ENCODE data around the gene SLC6A6.

GRCh38 chr3:14514323-14514720 lies 111.9 kb downstream of the SLC6A6 start:
- no peak for TF ChIP-seq CTCF (IDR thresholded peaks at IDR 0.05)
- no peak for TF ChIP-seq POLR2A (IDR thresholded peaks at IDR 0.05)

All from body of pancreas (tissue), 4 donors.